Measurements from ENCODE around the gene CDCA5. TPM values are rescaled to one million over a fixed set of nuclear protein-coding genes. Genes with fewer than 3 reads are reported as not detected.

Gene CDCA5
- total and polyA plus RNA-seq, 2 donors (not counting 1 experiment from before 2014, with no cell fraction given) = 3.0 to 4.6 TPM

DNA sequence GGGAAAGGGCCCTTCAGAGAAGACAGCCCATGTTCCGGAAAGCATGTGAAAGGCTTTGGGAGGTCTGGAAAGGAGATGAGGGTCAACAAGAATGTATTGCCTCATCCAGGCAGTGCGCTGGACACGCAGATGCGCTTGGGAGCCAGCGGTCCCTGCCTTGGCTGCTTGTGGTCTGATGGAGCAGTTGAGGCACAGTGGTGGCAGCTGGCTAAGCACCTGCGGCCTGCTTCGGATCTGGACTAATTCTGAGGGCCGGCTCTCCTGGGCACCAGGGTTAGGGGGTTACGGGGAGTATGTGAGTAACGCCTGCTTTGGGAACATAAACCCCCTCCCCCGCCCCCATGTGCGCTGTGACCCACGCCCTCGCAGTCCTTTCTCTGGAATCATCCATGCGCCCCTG is 23.2 kb upstream of the CDCA5 start:
- Histone ChIP-seq H4K20me1 (ENCODE audit: control insufficient read depth, extremely low read depth, insufficient read depth, low read length) (no peaks in the 10 kb centered on the region), H3K79me2 (ENCODE audit: control insufficient read depth, insufficient read depth, low read length) (no peaks in the 10 kb centered on the region), H3K27me3 (ENCODE audit: control insufficient read depth, insufficient read depth, low read length) (no peaks in the 10 kb centered on the region)

DNA sequence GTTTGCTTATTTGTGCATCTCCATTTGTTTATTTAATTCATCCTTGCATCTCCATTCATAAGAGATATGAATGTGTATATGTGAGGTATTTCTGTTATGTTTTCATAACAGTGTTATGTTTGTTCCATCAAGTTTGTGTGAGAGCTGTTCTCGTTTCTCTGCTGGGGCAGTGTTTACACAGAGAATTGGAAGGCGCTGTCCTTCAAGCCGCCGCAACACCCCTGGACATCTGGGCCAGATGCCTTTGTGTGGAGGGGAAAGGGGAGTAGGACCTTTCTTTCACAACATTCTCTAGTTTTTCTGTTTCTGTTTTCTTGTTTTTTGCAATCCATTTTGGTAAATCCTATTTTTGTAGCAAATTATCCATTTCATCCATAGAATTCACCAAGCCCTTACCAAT is 20.8 kb upstream of the CDCA5 start:
- Histone ChIP-seq H3K27ac (ENCODE audit: insufficient read depth, low read length) (no peak overlapping the region), H3K4me1 (ENCODE audit: control insufficient read depth, extremely low read depth, insufficient read depth, low read length) (no peaks in the 10 kb centered on the region), H4K20me1 (ENCODE audit: control insufficient read depth, extremely low read depth, insufficient read depth, low read length) (no peaks in the 10 kb centered on the region), H3K9ac (ENCODE audit: insufficient read depth, low read length) (no peak overlapping the region), H2AFZ (ENCODE audit: low read length) (no peak overlapping the region), H3K79me2 (ENCODE audit: control insufficient read depth, insufficient read depth, low read length) (no peaks in the 10 kb centered on the region), H3K4me3 (replicated peaks in 1 of 4; ENCODE audit: control extremely low read depth in 1 of 4, insufficient read depth in 1 of 4, low read depth in 3 of 4, low read length in 4 of 4) (no peak overlapping the region), H3K9me3 (ENCODE audit: control insufficient read depth, insufficient read depth, low read depth, low read length) (no peaks in the 10 kb centered on the region), H3K27me3 (ENCODE audit: control insufficient read depth, insufficient read depth, low read length) (no peaks in the 10 kb centered on the region), H3K4me2 (ENCODE audit: extremely low read depth, insufficient read depth, low read length) (peak overlapping the region; percentile 2), H3K36me3 (ENCODE audit: control insufficient read depth, insufficient read depth, low read length) (peaks cover 6% of the 10 kb centered on the region)
- peak in 1 of 2 donors; percentile 54 for DNase-seq (ENCODE audit: low read depth in 2 of 2)
- TF ChIP-seq, protein P1, sequence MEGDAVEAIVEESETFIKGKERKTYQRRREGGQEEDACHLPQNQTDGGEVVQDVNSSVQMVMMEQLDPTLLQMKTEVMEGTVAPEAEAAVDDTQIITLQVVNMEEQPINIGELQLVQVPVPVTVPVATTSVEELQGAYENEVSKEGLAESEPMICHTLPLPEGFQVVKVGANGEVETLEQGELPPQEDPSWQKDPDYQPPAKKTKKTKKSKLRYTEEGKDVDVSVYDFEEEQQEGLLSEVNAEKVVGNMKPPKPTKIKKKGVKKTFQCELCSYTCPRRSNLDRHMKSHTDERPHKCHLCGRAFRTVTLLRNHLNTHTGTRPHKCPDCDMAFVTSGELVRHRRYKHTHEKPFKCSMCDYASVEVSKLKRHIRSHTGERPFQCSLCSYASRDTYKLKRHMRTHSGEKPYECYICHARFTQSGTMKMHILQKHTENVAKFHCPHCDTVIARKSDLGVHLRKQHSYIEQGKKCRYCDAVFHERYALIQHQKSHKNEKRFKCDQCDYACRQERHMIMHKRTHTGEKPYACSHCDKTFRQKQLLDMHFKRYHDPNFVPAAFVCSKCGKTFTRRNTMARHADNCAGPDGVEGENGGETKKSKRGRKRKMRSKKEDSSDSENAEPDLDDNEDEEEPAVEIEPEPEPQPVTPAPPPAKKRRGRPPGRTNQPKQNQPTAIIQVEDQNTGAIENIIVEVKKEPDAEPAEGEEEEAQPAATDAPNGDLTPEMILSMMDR (conservative IDR thresholded peaks at IDR 0.05 in 1 of 2, IDR thresholded peaks at IDR 0.05 in 1 of 2; ENCODE audit: low read depth in 1 of 2, low read length in 2 of 2) = no peak
- TF ChIP-seq EZH2 (IDR thresholded peaks at IDR 0.05; ENCODE audit: low read length, missing control alignments) = no peak

More for the DNA sequence above, 23.2 kb upstream of the CDCA5 start:
- H3K4me1 ChIP-seq (ENCODE audit: control insufficient read depth, extremely low read depth, insufficient read depth, low read length) = peaks cover 6% of the 10 kb centered on the region
- no peak overlapping the region for H3K9ac ChIP-seq (ENCODE audit: insufficient read depth, low read length)
- no peak overlapping the region for H3K4me3 ChIP-seq (replicated peaks in 1 of 4; ENCODE audit: control extremely low read depth in 1 of 4, insufficient read depth in 1 of 4, low read depth in 3 of 4, low read length in 4 of 4)
- no peak for DNase-seq (ENCODE audit: low read depth in 2 of 2)
- no peak overlapping the region for H3K4me2 ChIP-seq (ENCODE audit: extremely low read depth, insufficient read depth, low read length)
- no peak overlapping the region for H2AFZ ChIP-seq (ENCODE audit: low read length)
- H3K27ac ChIP-seq (ENCODE audit: insufficient read depth, low read length) = no peak overlapping the region
- no peaks in the 10 kb centered on the region for H3K9me3 ChIP-seq (ENCODE audit: control insufficient read depth, insufficient read depth, low read depth, low read length)
- H3K36me3 ChIP-seq (ENCODE audit: control insufficient read depth, insufficient read depth, low read length) = peaks cover 7% of the 10 kb centered on the region
- no peak for TF ChIP-seq EZH2 (IDR thresholded peaks at IDR 0.05; ENCODE audit: low read length, missing control alignments)
- TF ChIP-seq, protein P1 (conservative IDR thresholded peaks at IDR 0.05 in 1 of 2, IDR thresholded peaks at IDR 0.05 in 1 of 2; ENCODE audit: low read depth in 1 of 2, low read length in 2 of 2) = no peak

DNA sequence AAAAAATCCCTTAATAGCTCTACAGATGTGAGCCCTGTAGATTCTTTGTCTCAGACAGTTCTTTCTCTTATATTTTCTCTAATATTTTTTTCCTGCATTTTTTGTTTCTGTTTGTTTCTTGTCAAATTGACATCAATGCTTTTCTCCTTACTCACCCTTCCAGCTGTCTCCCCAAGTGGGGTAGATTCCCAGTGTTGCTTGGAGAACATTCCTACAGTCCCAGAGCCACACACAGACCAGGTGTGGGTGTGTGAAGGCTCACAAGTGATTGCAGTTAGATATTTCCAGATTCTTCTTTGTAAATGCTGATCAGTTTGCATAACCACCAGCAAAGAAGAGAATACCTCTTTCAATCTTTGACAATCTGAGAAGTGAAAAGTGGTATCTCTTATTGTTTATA is 19.6 kb upstream of the CDCA5 start:
- H3K4me3 ChIP-seq (replicated peaks in 1 of 4; ENCODE audit: control extremely low read depth in 1 of 4, insufficient read depth in 1 of 4, low read depth in 3 of 4, low read length in 4 of 4) = no peak overlapping the region
- no peak overlapping the region for H3K9ac ChIP-seq (ENCODE audit: insufficient read depth, low read length)
- DNase-seq (ENCODE audit: low read depth in 2 of 2) = no peak
- no peaks in the 10 kb centered on the region for H4K20me1 ChIP-seq (ENCODE audit: control insufficient read depth, extremely low read depth, insufficient read depth, low read length)
- H3K27ac ChIP-seq (ENCODE audit: insufficient read depth, low read length) = no peak overlapping the region
- no peak overlapping the region for H2AFZ ChIP-seq (ENCODE audit: low read length)
- H3K4me2 ChIP-seq (ENCODE audit: extremely low read depth, insufficient read depth, low read length) = no peak overlapping the region
- no peaks in the 10 kb centered on the region for H3K9me3 ChIP-seq (ENCODE audit: control insufficient read depth, insufficient read depth, low read depth, low read length)
- peaks cover 2% of the 10 kb centered on the region for H3K36me3 ChIP-seq (ENCODE audit: control insufficient read depth, insufficient read depth, low read length)
- TF ChIP-seq, protein P1 (conservative IDR thresholded peaks at IDR 0.05 in 1 of 2, IDR thresholded peaks at IDR 0.05 in 1 of 2; ENCODE audit: low read depth in 1 of 2, low read length in 2 of 2) = no peak
- TF ChIP-seq EZH2 (IDR thresholded peaks at IDR 0.05; ENCODE audit: low read length, missing control alignments) = no peak
- H3K79me2 ChIP-seq (ENCODE audit: control insufficient read depth, insufficient read depth, low read length) = no peaks in the 10 kb centered on the region
- H3K27me3 ChIP-seq (ENCODE audit: control insufficient read depth, insufficient read depth, low read length) = no peaks in the 10 kb centered on the region
- H3K4me1 ChIP-seq (ENCODE audit: control insufficient read depth, extremely low read depth, insufficient read depth, low read length) = no peaks in the 10 kb centered on the region

Data from fibroblast of lung (primary cell).